Measurements from ENCODE around the gene OR6B1.
"Not testable (repeated sequence)": the region's sequence is repeated elsewhere in the genome, so short reads cannot be mapped to it uniquely, and the experiment has no call there.

Gene OR6B1

GRCh38 chr7:144050093-144050492 lies 50.0 kb downstream of the OR6B1 start:
- FAIRE-seq, result no peak

- not testable (repeated sequence) for FAIRE-seq
Observed at GRCh38 chr7:144050884-144051283, 50.8 kb downstream of the OR6B1 start.

GRCh38 chr7:144057954-144058353 lies 57.8 kb downstream of the OR6B1 start:
- no peak for FAIRE-seq

All from islet of Langerhans (tissue), 1 donor.